K562 (cell line): ENCODE results near the gene USP15.

Experiments used
- CHD4 ChIP-seq: fragments of 200-600 bp; sonication (generic); IDR thresholded peaks from 3 replicates; pipeline ENCODE4 v1.6.1; 2012; ENCODE audit warnings: low read depth, mild to moderate bottlenecking, mixed read lengths, low read length, inconsistent platforms; ENCODE audit not compliant: insufficient read depth, insufficient replicate concordance, poor library complexity, severe bottlenecking
- EP300 ChIP-seq: IDR thresholded peaks from 2 replicates; pipeline ENCODE4 v1.6.1; 2012; ENCODE audit warnings: low read length, improper control_type of control experiment
- MAFK ChIP-seq: IDR thresholded peaks from 2 replicates; pipeline ENCODE4 v1.6.1; 2011; ENCODE audit warnings: low read length, improper control_type of control experiment
- MEF2A ChIP-seq: IDR thresholded peaks from 2 replicates; pipeline ENCODE4 v1.6.1; 2011; ENCODE audit warnings: low read depth, mild to moderate bottlenecking, low read length, moderate library complexity; ENCODE audit not compliant: control insufficient read depth
- NFATC3 ChIP-seq: fragments of 450-650 bp; IDR thresholded peaks from 2 replicates; pipeline ENCODE4 v1.6.1; 2017; ENCODE audit warnings: mild to moderate bottlenecking
- POLR2A ChIP-seq: fragments of 450-650 bp; conservative IDR thresholded peaks from 2 replicates; pipeline ENCODE4 v1.6.1; 2016
- SP1 ChIP-seq: sonication (generic); formaldehyde crosslinking; IDR thresholded peaks from 2 replicates; pipeline ENCODE4 v1.8.1; 2022; ENCODE audit warnings: mild to moderate bottlenecking, missing genetic modification reagents
- SPI1 ChIP-seq: IDR thresholded peaks from 2 replicates; pipeline ENCODE4 v1.6.1; 2011; ENCODE audit warnings: low read depth, low read length, control low read depth, borderline replicate concordance
- TF ChIP-seq, protein P1 (sequence below): fragments of 450-650 bp; IDR thresholded peaks from 2 replicates; pipeline ENCODE4 v1.6.1; 2016; ENCODE audit warnings: missing biosample characterization, missing genetic modification characterization
- TF ChIP-seq, protein P2 (sequence below): sonication (generic); formaldehyde crosslinking; IDR thresholded peaks from 2 replicates; pipeline ENCODE4 v1.5.0; 2020; ENCODE audit warnings: missing genetic modification reagents
- TF ChIP-seq, protein P3 (sequence below): fragments of 450-650 bp; IDR thresholded peaks from 2 replicates; pipeline ENCODE4 v1.6.1; 2018; ENCODE audit not compliant: partially characterized antibody
- TF ChIP-seq, protein P4 (sequence below), 2 experiments: fragments of 450-650 bp; formaldehyde crosslinking in 1 of 2; IDR thresholded peaks; 2 replicates each; pipeline versions ENCODE4 v1.4.0 to v1.6.1; 2014 to 2020; ENCODE audit warnings: mild to moderate bottlenecking in 2 of 2, borderline replicate concordance in 1 of 2, low read depth in 1 of 2
- TF ChIP-seq, protein P5 (sequence below): sonication (generic); formaldehyde crosslinking; IDR thresholded peaks from 2 replicates; pipeline ENCODE4 v1.8.0; 2023; ENCODE audit warnings: missing genetic modification reagents, mild to moderate bottlenecking, borderline replicate concordance

DNA sequence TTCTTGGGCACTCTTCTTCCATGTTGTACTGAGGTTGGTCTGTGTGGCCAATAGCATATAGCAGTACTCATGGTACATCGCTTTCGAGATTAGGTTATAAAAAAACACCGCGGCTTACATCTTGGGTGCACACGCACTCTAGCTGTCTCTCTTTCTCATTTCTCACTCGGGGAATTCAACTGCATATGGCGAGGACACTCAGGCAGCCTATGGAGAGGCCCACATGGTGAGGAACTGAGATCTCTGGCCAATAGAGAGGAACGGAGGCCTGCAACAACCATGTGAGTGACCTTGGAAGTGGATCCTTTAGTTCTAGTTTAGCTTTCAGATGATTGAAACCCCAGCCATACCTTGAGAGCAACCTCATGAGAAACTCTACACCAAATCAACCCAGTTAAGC is 45.6 kb downstream of the USP15 start:
- TF ChIP-seq SPI1 (no peak), POLR2A (no peak), MEF2A (no peak), EP300 (no peak), SP1 (CRISPR knock-in tag) (no peak), MAFK (no peak), CHD4 (no peak), NFATC3 (no peak)
- TF ChIP-seq, protein P1, sequence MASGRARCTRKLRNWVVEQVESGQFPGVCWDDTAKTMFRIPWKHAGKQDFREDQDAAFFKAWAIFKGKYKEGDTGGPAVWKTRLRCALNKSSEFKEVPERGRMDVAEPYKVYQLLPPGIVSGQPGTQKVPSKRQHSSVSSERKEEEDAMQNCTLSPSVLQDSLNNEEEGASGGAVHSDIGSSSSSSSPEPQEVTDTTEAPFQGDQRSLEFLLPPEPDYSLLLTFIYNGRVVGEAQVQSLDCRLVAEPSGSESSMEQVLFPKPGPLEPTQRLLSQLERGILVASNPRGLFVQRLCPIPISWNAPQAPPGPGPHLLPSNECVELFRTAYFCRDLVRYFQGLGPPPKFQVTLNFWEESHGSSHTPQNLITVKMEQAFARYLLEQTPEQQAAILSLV (tag): no peak
- TF ChIP-seq, protein P2, sequence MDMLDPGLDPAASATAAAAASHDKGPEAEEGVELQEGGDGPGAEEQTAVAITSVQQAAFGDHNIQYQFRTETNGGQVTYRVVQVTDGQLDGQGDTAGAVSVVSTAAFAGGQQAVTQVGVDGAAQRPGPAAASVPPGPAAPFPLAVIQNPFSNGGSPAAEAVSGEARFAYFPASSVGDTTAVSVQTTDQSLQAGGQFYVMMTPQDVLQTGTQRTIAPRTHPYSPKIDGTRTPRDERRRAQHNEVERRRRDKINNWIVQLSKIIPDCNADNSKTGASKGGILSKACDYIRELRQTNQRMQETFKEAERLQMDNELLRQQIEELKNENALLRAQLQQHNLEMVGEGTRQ (CRISPR knock-in tag): no peak
- TF ChIP-seq, protein P3, sequence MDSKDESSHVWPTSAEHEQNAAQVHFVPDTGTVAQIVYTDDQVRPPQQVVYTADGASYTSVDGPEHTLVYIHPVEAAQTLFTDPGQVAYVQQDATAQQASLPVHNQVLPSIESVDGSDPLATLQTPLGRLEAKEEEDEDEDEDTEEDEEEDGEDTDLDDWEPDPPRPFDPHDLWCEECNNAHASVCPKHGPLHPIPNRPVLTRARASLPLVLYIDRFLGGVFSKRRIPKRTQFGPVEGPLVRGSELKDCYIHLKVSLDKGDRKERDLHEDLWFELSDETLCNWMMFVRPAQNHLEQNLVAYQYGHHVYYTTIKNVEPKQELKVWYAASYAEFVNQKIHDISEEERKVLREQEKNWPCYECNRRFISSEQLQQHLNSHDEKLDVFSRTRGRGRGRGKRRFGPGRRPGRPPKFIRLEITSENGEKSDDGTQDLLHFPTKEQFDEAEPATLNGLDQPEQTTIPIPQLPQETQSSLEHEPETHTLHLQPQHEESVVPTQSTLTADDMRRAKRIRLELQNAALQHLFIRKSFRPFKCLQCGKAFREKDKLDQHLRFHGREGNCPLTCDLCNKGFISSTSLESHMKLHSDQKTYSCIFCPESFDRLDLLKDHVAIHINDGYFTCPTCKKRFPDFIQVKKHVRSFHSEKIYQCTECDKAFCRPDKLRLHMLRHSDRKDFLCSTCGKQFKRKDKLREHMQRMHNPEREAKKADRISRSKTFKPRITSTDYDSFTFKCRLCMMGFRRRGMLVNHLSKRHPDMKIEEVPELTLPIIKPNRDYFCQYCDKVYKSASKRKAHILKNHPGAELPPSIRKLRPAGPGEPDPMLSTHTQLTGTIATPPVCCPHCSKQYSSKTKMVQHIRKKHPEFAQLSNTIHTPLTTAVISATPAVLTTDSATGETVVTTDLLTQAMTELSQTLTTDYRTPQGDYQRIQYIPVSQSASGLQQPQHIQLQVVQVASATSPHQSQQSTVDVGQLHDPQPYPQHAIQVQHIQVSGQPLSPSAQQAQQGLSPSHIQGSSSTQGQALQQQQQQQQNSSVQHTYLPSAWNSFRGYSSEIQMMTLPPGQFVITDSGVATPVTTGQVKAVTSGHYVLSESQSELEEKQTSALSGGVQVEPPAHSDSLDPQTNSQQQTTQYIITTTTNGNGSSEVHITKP: no peak
- TF ChIP-seq, protein P4, sequence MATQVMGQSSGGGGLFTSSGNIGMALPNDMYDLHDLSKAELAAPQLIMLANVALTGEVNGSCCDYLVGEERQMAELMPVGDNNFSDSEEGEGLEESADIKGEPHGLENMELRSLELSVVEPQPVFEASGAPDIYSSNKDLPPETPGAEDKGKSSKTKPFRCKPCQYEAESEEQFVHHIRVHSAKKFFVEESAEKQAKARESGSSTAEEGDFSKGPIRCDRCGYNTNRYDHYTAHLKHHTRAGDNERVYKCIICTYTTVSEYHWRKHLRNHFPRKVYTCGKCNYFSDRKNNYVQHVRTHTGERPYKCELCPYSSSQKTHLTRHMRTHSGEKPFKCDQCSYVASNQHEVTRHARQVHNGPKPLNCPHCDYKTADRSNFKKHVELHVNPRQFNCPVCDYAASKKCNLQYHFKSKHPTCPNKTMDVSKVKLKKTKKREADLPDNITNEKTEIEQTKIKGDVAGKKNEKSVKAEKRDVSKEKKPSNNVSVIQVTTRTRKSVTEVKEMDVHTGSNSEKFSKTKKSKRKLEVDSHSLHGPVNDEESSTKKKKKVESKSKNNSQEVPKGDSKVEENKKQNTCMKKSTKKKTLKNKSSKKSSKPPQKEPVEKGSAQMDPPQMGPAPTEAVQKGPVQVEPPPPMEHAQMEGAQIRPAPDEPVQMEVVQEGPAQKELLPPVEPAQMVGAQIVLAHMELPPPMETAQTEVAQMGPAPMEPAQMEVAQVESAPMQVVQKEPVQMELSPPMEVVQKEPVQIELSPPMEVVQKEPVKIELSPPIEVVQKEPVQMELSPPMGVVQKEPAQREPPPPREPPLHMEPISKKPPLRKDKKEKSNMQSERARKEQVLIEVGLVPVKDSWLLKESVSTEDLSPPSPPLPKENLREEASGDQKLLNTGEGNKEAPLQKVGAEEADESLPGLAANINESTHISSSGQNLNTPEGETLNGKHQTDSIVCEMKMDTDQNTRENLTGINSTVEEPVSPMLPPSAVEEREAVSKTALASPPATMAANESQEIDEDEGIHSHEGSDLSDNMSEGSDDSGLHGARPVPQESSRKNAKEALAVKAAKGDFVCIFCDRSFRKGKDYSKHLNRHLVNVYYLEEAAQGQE (IDR thresholded peaks at IDR 0.05; ENCODE audit: borderline replicate concordance): no peak
- TF ChIP-seq, protein P4 (CRISPR knock-in tag; IDR thresholded peaks at IDR 0.05; ENCODE audit: low read depth): no peak
- TF ChIP-seq, protein P5, sequence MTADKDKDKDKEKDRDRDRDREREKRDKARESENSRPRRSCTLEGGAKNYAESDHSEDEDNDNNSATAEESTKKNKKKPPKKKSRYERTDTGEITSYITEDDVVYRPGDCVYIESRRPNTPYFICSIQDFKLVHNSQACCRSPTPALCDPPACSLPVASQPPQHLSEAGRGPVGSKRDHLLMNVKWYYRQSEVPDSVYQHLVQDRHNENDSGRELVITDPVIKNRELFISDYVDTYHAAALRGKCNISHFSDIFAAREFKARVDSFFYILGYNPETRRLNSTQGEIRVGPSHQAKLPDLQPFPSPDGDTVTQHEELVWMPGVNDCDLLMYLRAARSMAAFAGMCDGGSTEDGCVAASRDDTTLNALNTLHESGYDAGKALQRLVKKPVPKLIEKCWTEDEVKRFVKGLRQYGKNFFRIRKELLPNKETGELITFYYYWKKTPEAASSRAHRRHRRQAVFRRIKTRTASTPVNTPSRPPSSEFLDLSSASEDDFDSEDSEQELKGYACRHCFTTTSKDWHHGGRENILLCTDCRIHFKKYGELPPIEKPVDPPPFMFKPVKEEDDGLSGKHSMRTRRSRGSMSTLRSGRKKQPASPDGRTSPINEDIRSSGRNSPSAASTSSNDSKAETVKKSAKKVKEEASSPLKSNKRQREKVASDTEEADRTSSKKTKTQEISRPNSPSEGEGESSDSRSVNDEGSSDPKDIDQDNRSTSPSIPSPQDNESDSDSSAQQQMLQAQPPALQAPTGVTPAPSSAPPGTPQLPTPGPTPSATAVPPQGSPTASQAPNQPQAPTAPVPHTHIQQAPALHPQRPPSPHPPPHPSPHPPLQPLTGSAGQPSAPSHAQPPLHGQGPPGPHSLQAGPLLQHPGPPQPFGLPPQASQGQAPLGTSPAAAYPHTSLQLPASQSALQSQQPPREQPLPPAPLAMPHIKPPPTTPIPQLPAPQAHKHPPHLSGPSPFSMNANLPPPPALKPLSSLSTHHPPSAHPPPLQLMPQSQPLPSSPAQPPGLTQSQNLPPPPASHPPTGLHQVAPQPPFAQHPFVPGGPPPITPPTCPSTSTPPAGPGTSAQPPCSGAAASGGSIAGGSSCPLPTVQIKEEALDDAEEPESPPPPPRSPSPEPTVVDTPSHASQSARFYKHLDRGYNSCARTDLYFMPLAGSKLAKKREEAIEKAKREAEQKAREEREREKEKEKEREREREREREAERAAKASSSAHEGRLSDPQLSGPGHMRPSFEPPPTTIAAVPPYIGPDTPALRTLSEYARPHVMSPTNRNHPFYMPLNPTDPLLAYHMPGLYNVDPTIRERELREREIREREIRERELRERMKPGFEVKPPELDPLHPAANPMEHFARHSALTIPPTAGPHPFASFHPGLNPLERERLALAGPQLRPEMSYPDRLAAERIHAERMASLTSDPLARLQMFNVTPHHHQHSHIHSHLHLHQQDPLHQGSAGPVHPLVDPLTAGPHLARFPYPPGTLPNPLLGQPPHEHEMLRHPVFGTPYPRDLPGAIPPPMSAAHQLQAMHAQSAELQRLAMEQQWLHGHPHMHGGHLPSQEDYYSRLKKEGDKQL (CRISPR knock-in tag): no peak
